Osteocyte (in vitro differentiated cells): Measurements from ENCODE around the gene KCNK6. TPM values are rescaled to one million over a fixed set of nuclear protein-coding genes. Genes with fewer than 3 reads are reported as not detected.

ENCODE experiments used
- DNase-seq: peaks from one replicate; pipeline ENCODE4 v3.0.0; 2021; ENCODE audit warnings: mixed read lengths; ENCODE audit not compliant: unreplicated experiment; ENCODE audit errors: extremely low spot score
- H3K27ac Mint-ChIP-seq: one replicate; pipeline ENCODE4 v1.8.0; 2021; ENCODE audit warnings: mild to moderate bottlenecking, mixed read lengths; ENCODE audit not compliant: unreplicated experiment
- H3K27me3 Mint-ChIP-seq: one replicate; pipeline ENCODE4 v1.8.0; 2021; ENCODE audit warnings: mixed read lengths; ENCODE audit not compliant: unreplicated experiment
- H3K36me3 Mint-ChIP-seq: one replicate; pipeline ENCODE4 v1.8.0; 2021; ENCODE audit warnings: mixed read lengths; ENCODE audit not compliant: unreplicated experiment
- H3K4me1 Mint-ChIP-seq: one replicate; pipeline ENCODE4 v1.8.0; 2021; ENCODE audit warnings: mixed read lengths; ENCODE audit not compliant: unreplicated experiment
- H3K4me3 Mint-ChIP-seq: one replicate; pipeline ENCODE4 v1.8.0; 2021; ENCODE audit warnings: mild to moderate bottlenecking, moderate library complexity, mixed read lengths; ENCODE audit not compliant: unreplicated experiment
- H3K9me3 Mint-ChIP-seq: one replicate; pipeline ENCODE4 v1.8.0; 2021; ENCODE audit warnings: mixed read lengths; ENCODE audit not compliant: unreplicated experiment
- total RNA-seq: library from RNA; stranded (reverse); gene quantifications from 2 replicates; pipeline ENCODE4 v1.2.1, GENCODE V29; 2021
- TF ChIP-seq, protein P1 (sequence below): fragments of 200-600 bp; sonication (generic); IDR thresholded peaks from 2 replicates; pipeline ENCODE4 v1.5.0; 2021; ENCODE audit warnings: antibody characterized with exemption, mild to moderate bottlenecking, moderate library complexity

The KCNK6 gene
- total RNA-seq, 1 donor from 2014 or later, result 13.0 TPM

DNA sequence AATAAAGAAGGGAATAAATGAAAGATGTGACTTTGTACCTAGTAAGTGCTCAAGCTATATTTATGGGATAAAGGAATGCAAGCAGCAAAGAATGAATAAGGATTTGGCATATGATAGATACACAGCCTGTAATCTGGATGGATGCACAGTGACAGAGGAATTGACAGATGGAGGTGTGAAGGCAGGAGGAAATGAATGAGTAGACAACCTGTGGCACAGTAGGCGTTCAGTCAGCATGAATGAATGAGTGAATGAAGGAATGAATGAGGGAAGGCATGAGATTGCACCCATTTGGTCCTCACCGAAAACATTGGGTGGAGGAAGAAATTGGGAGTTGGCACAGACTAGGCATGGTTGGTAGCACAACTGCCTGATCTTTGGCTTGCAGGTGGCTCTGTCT, 49.9 kb downstream of the KCNK6 start:
- no peak overlapping the region for H3K27ac Mint-ChIP-seq
- no peak overlapping the region for H3K4me3 Mint-ChIP-seq
- TF ChIP-seq, protein P1, sequence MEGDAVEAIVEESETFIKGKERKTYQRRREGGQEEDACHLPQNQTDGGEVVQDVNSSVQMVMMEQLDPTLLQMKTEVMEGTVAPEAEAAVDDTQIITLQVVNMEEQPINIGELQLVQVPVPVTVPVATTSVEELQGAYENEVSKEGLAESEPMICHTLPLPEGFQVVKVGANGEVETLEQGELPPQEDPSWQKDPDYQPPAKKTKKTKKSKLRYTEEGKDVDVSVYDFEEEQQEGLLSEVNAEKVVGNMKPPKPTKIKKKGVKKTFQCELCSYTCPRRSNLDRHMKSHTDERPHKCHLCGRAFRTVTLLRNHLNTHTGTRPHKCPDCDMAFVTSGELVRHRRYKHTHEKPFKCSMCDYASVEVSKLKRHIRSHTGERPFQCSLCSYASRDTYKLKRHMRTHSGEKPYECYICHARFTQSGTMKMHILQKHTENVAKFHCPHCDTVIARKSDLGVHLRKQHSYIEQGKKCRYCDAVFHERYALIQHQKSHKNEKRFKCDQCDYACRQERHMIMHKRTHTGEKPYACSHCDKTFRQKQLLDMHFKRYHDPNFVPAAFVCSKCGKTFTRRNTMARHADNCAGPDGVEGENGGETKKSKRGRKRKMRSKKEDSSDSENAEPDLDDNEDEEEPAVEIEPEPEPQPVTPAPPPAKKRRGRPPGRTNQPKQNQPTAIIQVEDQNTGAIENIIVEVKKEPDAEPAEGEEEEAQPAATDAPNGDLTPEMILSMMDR, result no peak
- peaks cover 13% of the 10 kb centered on the region for H3K27me3 Mint-ChIP-seq
- no peaks in the 10 kb centered on the region for H3K9me3 Mint-ChIP-seq
- DNase-seq, result no peak
- H3K36me3 Mint-ChIP-seq, result no peaks in the 10 kb centered on the region
- peaks cover 3% of the 10 kb centered on the region for H3K4me1 Mint-ChIP-seq

DNA sequence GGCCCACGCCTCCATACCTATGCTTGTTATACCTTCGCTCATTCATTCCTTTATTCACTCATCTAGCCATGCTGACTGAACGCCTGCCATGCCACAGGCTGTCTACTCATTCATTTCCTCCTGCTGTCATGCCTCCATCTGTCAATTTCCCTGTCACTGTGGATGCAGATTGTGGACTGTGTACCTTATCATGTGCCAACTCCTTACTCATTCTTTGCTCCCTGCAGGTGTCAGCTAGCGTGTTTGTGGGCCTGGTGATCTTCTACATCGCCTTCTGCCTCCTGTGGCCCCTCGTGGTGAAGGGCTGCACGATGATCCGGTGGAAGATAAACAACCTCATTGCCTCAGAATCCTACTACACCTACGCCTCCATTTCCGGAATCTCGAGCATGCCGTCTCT, 50.7 kb downstream of the KCNK6 start:
- Mint-ChIP-seq H3K9me3 (no peaks in the 10 kb centered on the region), H3K4me3 (no peak overlapping the region), H3K36me3 (no peaks in the 10 kb centered on the region), H3K27ac (no peak overlapping the region), H3K4me1 (peaks cover 10% of the 10 kb centered on the region), H3K27me3 (peaks cover 13% of the 10 kb centered on the region)
- DNase-seq, result no peak
- TF ChIP-seq, protein P1, result no peak

DNA sequence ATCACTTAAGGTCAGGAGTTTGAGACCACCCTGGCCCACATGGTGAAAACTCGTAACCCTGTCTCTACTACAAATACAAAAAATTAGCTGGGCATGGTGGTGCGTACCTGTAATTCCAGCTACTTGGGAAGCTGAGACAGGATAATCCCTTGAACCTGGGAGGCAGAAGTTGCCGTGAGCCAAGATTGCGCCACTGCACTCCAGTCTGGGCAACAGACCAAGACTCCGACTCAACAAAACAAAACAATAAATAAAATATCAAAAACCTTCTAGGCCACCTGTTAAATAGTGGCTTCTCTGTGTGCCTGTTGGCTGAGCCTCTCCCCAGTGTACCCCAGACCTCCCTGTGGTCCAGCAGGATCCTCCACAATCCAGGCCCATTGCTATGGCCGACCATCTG, 51.4 kb downstream of the KCNK6 start:
- TF ChIP-seq, protein P1, result no peak
- Mint-ChIP-seq H3K27me3 (peaks cover 13% of the 10 kb centered on the region), H3K4me3 (no peak overlapping the region)

DNA sequence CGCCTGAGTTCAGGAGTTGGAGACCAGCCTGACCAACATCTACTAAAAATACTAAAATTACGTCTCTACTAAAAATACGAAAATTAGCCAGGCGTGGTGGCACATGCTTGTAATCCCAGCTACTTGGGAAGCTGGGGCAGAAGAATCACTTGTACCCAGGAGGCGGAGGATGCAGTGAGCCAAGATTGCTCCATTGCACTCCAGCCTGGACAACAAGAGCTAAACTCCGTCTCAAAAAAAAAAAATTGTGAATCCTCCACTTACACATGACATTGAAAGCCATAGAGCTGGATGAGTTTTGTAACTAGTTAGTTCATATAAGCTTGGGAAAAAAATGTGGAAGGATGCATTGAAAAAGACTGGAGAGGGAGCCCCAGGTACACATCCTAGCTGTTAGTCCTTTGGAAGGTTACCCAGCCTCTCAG, 54.3 kb downstream of the KCNK6 start:
- TF ChIP-seq, protein P1, result no peak
- no peaks in the 10 kb centered on the region for H3K9me3 Mint-ChIP-seq
- peaks cover 24% of the 10 kb centered on the region for H3K4me1 Mint-ChIP-seq

More for the DNA sequence above, 51.4 kb downstream of the KCNK6 start:
- H3K9me3 Mint-ChIP-seq, result no peaks in the 10 kb centered on the region
- DNase-seq, result no peak
- H3K4me1 Mint-ChIP-seq, result peaks cover 18% of the 10 kb centered on the region
- no peaks in the 10 kb centered on the region for H3K36me3 Mint-ChIP-seq
- H3K27ac Mint-ChIP-seq, result no peak overlapping the region

DNA sequence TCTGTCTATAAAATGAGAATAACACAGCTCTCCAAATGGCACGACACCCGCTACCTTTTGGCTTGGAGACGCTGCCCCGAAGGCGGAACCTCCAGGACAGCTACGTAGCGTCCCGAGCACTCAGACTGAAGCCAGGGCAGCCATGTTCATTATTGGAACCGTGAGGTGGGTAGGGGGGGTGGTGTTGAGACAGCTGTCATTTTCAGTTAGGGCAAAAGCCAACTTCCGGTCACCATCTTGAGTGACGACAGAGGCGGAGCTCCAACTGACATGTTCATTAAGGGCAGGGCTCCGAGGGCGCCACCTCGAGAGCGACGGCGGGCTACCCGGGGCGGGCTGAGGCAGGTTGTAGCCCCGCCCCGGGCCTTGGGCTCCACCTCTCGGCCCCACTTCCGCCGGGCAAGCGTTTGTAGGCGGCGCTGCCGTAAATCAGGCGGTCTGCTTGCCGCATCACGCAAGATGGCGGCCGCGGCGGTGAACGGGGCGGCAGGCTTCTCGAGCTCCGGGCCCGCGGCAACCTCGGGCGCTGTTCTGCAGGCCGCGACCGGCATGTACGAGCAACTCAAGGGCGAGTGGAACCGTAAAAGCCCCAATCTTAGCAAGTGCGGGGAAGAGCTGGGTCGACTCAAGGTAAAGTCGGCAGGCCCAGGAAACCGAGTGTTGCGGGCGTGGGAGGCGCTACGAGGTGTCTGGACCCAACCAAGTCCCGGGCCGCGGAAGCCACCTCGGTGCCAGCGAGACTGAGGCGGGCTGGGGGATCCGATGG, 54.9 kb downstream of the KCNK6 start, which contains the start of gene PSMD8:
Gene PSMD8 (plus strand): TSS at position 240 of the 766 bp plus-strand sequence. CDS start 31 bp downstream, at position 271.
- Mint-ChIP-seq H3K4me3 (peak within 1 kb of the TSS; percentile 100), H3K36me3 (peaks cover 4% of the 10 kb centered on the region), H3K27ac (peak within 1 kb of the TSS; percentile 99), H3K4me1 (peaks cover 24% of the 10 kb centered on the region), H3K27me3 (peaks cover 13% of the 10 kb centered on the region), H3K9me3 (no peaks in the 10 kb centered on the region)
- TF ChIP-seq, protein P1, result peak; percentile 38
- DNase-seq, result peak; percentile 99

More for the DNA sequence above, 54.3 kb downstream of the KCNK6 start:
- peak overlapping the region; percentile 96 for H3K27ac Mint-ChIP-seq
- no peak for DNase-seq
- H3K27me3 Mint-ChIP-seq, result peaks cover 13% of the 10 kb centered on the region
- no peaks in the 10 kb centered on the region for H3K36me3 Mint-ChIP-seq
- peak overlapping the region; percentile 100 for H3K4me3 Mint-ChIP-seq
